Liver (tissue), 9 donors: ENCODE measurements around the gene C19orf47. TPM values are rescaled to one million over a fixed set of nuclear protein-coding genes. Genes with fewer than 3 reads are reported as not detected.

ENCODE experiments used
- DNase-seq: peaks from one replicate; pipeline ENCODE4 v3.0.0-alpha.2; 2017; ENCODE audit warnings: low spot score
- H3K27ac ChIP-seq, 2 donors: one replicate each; pipeline ENCODE4 v1.7.0; 2013; ENCODE audit warnings: inconsistent platforms in 2 of 2, low read length in 2 of 2, control low read depth in 1 of 2, low read depth in 1 of 2, mild to moderate bottlenecking in 1 of 2
- H3K27me3 ChIP-seq, 4 donors: one replicate each; pipeline versions ENCODE4 v1.6.1 to v1.7.0; 2013; ENCODE audit warnings: low read length in 3 of 4, inconsistent platforms in 1 of 4, mild to moderate bottlenecking in 1 of 4, moderate library complexity in 1 of 4; ENCODE audit not compliant: control insufficient read depth in 4 of 4, insufficient read depth in 4 of 4
- H3K36me3 ChIP-seq, 4 donors: one replicate each; pipeline versions ENCODE4 v1.6.1 to v1.7.0; 2013; ENCODE audit warnings: low read length in 3 of 4, mild to moderate bottlenecking in 3 of 4, low read depth in 1 of 4, moderate library complexity in 1 of 4; ENCODE audit not compliant: control insufficient read depth in 4 of 4, insufficient read depth in 3 of 4
- H3K4me1 ChIP-seq, 4 donors: one replicate each; pipeline versions ENCODE4 v1.6.1 to v1.7.0; 2013; ENCODE audit warnings: low read length in 3 of 4, mild to moderate bottlenecking in 3 of 4, moderate library complexity in 1 of 4; ENCODE audit not compliant: control insufficient read depth in 4 of 4, insufficient read depth in 4 of 4
- H3K4me3 ChIP-seq, 3 donors: one replicate each; pipeline versions ENCODE4 v1.6.1 to v1.7.0; 2013; ENCODE audit warnings: low read length in 3 of 3, control low read depth in 1 of 3, low read depth in 1 of 3, mild to moderate bottlenecking in 1 of 3
- H3K9ac ChIP-seq, 2 donors: one replicate each; pipeline ENCODE4 v1.7.0; 2013; ENCODE audit warnings: low read length in 2 of 2, mild to moderate bottlenecking in 2 of 2, moderate library complexity in 2 of 2, control low read depth in 1 of 2, low read depth in 1 of 2
- H3K9me3 ChIP-seq, 4 donors: one replicate each; pipeline versions ENCODE4 v1.6.1 to v1.7.0; 2013; ENCODE audit warnings: low read length in 3 of 4; ENCODE audit not compliant: control insufficient read depth in 4 of 4
- CTCF ChIP-seq: fragments of 150-350 bp; IDR thresholded peaks from 2 replicates; pipeline ENCODE4 v1.5.1; 2017; ENCODE audit warnings: improper control_type of control experiment, low read depth, low read length; ENCODE audit not compliant: missing input control
- EGR1 ChIP-seq, 2 donors: IDR thresholded peaks; 2 replicates each; pipeline ENCODE4 v1.6.1; 2016 to 2018; ENCODE audit warnings: antibody characterized with exemption in 2 of 2, low read depth in 2 of 2
- FOXA1 ChIP-seq: IDR thresholded peaks from 2 replicates; pipeline ENCODE4 v1.6.1; 2016; ENCODE audit warnings: antibody characterized with exemption
- FOXA2 ChIP-seq: IDR thresholded peaks from 2 replicates; pipeline ENCODE4 v1.6.1; 2016; ENCODE audit warnings: antibody characterized with exemption
- GABPA ChIP-seq, 2 donors: IDR thresholded peaks in 1 of 2; conservative IDR thresholded peaks in 1 of 2; 2 replicates each; pipeline ENCODE4 v1.6.1; 2016; ENCODE audit warnings: antibody characterized with exemption in 2 of 2, mild to moderate bottlenecking in 1 of 2, moderate library complexity in 1 of 2
- HNF4A ChIP-seq, 2 donors: conservative IDR thresholded peaks; 2 replicates each; pipeline ENCODE4 v1.6.1; 2016; ENCODE audit warnings: antibody characterized with exemption in 2 of 2, mild to moderate bottlenecking in 2 of 2
- HNF4G ChIP-seq: IDR thresholded peaks from 2 replicates; pipeline ENCODE4 v1.6.1; 2016; ENCODE audit warnings: antibody characterized with exemption
- JUND ChIP-seq, 2 donors: IDR thresholded peaks; 2 replicates each; pipeline ENCODE4 v1.6.1; 2016; ENCODE audit warnings: antibody characterized with exemption in 2 of 2
- MAX ChIP-seq: IDR thresholded peaks from 2 replicates; pipeline ENCODE4 v1.6.1; 2016; ENCODE audit warnings: antibody characterized with exemption
- NR2F2 ChIP-seq: IDR thresholded peaks from 2 replicates; pipeline ENCODE4 v1.6.1; 2016; ENCODE audit warnings: antibody characterized with exemption
- RAD21 ChIP-seq, 2 donors: IDR thresholded peaks; 2 replicates each; pipeline ENCODE4 v1.6.1; 2016; ENCODE audit warnings: antibody characterized with exemption in 2 of 2, mild to moderate bottlenecking in 2 of 2
- RXRA ChIP-seq, 2 donors: IDR thresholded peaks; 2 replicates each; pipeline ENCODE4 v1.6.1; 2017 to 2018; ENCODE audit warnings: antibody characterized with exemption in 2 of 2, mild to moderate bottlenecking in 1 of 2
- SP1 ChIP-seq: IDR thresholded peaks from 2 replicates; pipeline ENCODE4 v1.6.1; 2018; ENCODE audit warnings: antibody characterized with exemption, mild to moderate bottlenecking
- TAF1 ChIP-seq: conservative IDR thresholded peaks from 2 replicates; pipeline ENCODE4 v1.6.1; 2016; ENCODE audit warnings: antibody characterized with exemption, mild to moderate bottlenecking
- YY1 ChIP-seq: IDR thresholded peaks from 2 replicates; pipeline ENCODE4 v1.6.1; 2016; ENCODE audit warnings: antibody characterized with exemption, mild to moderate bottlenecking
- WGBS: extraction: QIAGEN DNeasy Blood & Tissue Kit; methylation state at CpG from one replicate; pipeline ENCODE4 v1.1.7; 2013; 5-methylcytosine and 5-hydroxymethylcytosine counted together
- polyA plus RNA-seq, 2 donors: library from polyadenylated mRNA; stranded (reverse) in 1 of 2; unstranded in 1 of 2; fragments of 200-250 nt in 1 of 2; fragments of >200 nt in 1 of 2; fragmentation: Nextera tagmentation in 1 of 2; extraction: Ambion mirVana in 1 of 2; gene quantifications; one replicate each; pipeline versions ENCODE4 v1.2.1 to v1.2.3, GENCODE V29; 2013 to 2015
- total RNA-seq, 2 donors: library from RNA; depleted of rRNA; stranded (reverse); fragments of >200 nt; gene quantifications; one replicate each; pipeline ENCODE4 v1.2.3, GENCODE V29; 2014
- TF ChIP-seq, protein P1 (sequence below): IDR thresholded peaks from 2 replicates; pipeline ENCODE4 v1.6.1; 2016; ENCODE audit warnings: antibody characterized with exemption
- TF ChIP-seq, protein P2 (sequence below): IDR thresholded peaks from 2 replicates; pipeline ENCODE4 v1.6.1; 2016; ENCODE audit warnings: antibody characterized with exemption
- TF ChIP-seq, protein P3 (sequence below): IDR thresholded peaks from 2 replicates; pipeline ENCODE4 v1.6.1; 2016; ENCODE audit warnings: antibody characterized with exemption, mild to moderate bottlenecking
- donor health status: healthy.
- donor health status: healthy.
- donor health status: healthy.
- donor health status: healthy.
- donor health status: healthy.

C19orf47 gene
- total and polyA plus RNA-seq, 4 donors, result 3.9 to 6.0 (median 5.0) TPM

DNA sequence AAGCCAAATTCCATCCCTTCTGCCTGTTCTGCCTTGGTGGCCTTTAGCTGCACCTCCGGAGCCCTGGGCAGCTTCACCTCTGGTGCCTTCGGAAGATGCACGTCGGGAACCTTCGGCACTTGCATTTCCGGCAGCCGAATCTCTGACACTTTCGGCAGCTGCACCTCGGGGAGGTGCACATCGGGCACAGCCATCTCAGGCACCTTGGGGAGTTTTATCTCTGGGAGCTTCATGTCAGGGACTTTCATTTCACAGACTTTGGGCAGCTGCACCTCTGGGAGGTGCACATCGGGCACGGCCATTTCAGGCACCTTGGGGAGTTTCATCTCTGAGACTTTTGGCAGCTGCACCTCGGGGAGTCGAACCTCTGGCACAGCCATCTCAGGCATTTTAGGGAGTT lies 47.8 kb upstream of the C19orf47 start (continued):
- TF ChIP-seq MAX (no peak), TAF1 (no peak), EGR1 (IDR thresholded peaks at IDR 0.05; ENCODE audit: low read depth in 2 of 2) (no peak)

- no peak for DNase-seq
- TF ChIP-seq TAF1 (no peak), JUND (IDR thresholded peaks at IDR 0.05) (no peak), RAD21 (IDR thresholded peaks at IDR 0.05) (no peak), NR2F2 (no peak), HNF4G (no peak), MAX (no peak), CTCF (no peak), GABPA (IDR thresholded peaks at IDR 0.05 in 1 of 2, conservative IDR thresholded peaks at IDR 0.05 in 1 of 2) (no peak), FOXA1 (no peak), FOXA2 (no peak), RXRA (IDR thresholded peaks at IDR 0.05) (no peak), YY1 (no peak), HNF4A (conservative IDR thresholded peaks at IDR 0.05) (no peak), SP1 (no peak), EGR1 (IDR thresholded peaks at IDR 0.05; ENCODE audit: low read depth in 2 of 2) (no peak)
- TF ChIP-seq, protein P1, sequence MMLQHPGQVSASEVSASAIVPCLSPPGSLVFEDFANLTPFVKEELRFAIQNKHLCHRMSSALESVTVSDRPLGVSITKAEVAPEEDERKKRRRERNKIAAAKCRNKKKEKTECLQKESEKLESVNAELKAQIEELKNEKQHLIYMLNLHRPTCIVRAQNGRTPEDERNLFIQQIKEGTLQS, result no peak
- TF ChIP-seq, protein P2, sequence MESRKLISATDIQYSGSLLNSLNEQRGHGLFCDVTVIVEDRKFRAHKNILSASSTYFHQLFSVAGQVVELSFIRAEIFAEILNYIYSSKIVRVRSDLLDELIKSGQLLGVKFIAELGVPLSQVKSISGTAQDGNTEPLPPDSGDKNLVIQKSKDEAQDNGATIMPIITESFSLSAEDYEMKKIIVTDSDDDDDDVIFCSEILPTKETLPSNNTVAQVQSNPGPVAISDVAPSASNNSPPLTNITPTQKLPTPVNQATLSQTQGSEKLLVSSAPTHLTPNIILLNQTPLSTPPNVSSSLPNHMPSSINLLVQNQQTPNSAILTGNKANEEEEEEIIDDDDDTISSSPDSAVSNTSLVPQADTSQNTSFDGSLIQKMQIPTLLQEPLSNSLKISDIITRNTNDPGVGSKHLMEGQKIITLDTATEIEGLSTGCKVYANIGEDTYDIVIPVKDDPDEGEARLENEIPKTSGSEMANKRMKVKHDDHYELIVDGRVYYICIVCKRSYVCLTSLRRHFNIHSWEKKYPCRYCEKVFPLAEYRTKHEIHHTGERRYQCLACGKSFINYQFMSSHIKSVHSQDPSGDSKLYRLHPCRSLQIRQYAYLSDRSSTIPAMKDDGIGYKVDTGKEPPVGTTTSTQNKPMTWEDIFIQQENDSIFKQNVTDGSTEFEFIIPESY, result no peak
- TF ChIP-seq, protein P3, sequence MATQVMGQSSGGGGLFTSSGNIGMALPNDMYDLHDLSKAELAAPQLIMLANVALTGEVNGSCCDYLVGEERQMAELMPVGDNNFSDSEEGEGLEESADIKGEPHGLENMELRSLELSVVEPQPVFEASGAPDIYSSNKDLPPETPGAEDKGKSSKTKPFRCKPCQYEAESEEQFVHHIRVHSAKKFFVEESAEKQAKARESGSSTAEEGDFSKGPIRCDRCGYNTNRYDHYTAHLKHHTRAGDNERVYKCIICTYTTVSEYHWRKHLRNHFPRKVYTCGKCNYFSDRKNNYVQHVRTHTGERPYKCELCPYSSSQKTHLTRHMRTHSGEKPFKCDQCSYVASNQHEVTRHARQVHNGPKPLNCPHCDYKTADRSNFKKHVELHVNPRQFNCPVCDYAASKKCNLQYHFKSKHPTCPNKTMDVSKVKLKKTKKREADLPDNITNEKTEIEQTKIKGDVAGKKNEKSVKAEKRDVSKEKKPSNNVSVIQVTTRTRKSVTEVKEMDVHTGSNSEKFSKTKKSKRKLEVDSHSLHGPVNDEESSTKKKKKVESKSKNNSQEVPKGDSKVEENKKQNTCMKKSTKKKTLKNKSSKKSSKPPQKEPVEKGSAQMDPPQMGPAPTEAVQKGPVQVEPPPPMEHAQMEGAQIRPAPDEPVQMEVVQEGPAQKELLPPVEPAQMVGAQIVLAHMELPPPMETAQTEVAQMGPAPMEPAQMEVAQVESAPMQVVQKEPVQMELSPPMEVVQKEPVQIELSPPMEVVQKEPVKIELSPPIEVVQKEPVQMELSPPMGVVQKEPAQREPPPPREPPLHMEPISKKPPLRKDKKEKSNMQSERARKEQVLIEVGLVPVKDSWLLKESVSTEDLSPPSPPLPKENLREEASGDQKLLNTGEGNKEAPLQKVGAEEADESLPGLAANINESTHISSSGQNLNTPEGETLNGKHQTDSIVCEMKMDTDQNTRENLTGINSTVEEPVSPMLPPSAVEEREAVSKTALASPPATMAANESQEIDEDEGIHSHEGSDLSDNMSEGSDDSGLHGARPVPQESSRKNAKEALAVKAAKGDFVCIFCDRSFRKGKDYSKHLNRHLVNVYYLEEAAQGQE, result no peak
- Histone ChIP-seq H3K9ac (no peak overlapping the region), H3K9me3 (no peaks in the 10 kb centered on the region), H3K27ac (no peak overlapping the region), H3K4me3 (no peak overlapping the region), H3K27me3 (no peaks in the 10 kb centered on the region), H3K4me1 (no peaks in the 10 kb centered on the region), H3K36me3 (no peaks in the 10 kb centered on the region)
- WGBS, result 81% methylated on average over 13 of the region's 13 CpGs
Measured at GRCh38 chr19:40394816-40395210, 46.6 kb upstream of the C19orf47 start.
